NCI-H446 treated with DMSO at 0.1 percent for 48 hours (cell line): Measurements from ENCODE around the gene TXN2.
A peak's percentile ranks its signal among the peaks of the same experiment; 100 is the strongest.
"Not testable (repeated sequence)": the region's sequence is repeated elsewhere in the genome, so short reads cannot be mapped to it uniquely, and the experiment has no call there.

Experiments
- DNase-seq: peaks from one replicate; lab custom pipeline; 2025; lab: John Stamatoyannopoulos, UW

Gene TXN2

GRCh38 chr22:36481393-36482168 lies at the start of gene TXN2:
TXN2 (minus strand) TSS chr22:36481640; CDS start chr22:36480837, 803 bp downstream.
- DNase-seq = peak; percentile 93

GRCh38 chr22:36528795-36529751 lies 47.6 kb upstream of the TXN2 start, which contains the start of gene EIF3D:
EIF3D (minus strand) TSS chr22:36529166; CDS start chr22:36526121, 3,045 bp downstream.
- peak; percentile 99 for DNase-seq

GRCh38 chr22:36528341-36528740 lies 46.9 kb upstream of the TXN2 start:
- DNase-seq = no peak

GRCh38 chr22:36522662-36523061 lies 41.2 kb upstream of the TXN2 start:
- no peak for DNase-seq

GRCh38 chr22:36520423-36520822 lies 39.0 kb upstream of the TXN2 start:
- DNase-seq = no peak

GRCh38 chr22:36519906-36520305 lies 38.5 kb upstream of the TXN2 start:
- DNase-seq = not testable (repeated sequence)

GRCh38 chr22:36514766-36515165 lies 33.3 kb upstream of the TXN2 start:
- no peak for DNase-seq

- no peak for DNase-seq
Observed at GRCh38 chr22:36512991-36513390, 31.6 kb upstream of the TXN2 start.

GRCh38 chr22:36512333-36512732 lies 30.9 kb upstream of the TXN2 start:
- DNase-seq = no peak

GRCh38 chr22:36510966-36511881 lies 29.8 kb upstream of the TXN2 start:
- DNase-seq = no peak

GRCh38 chr22:36510384-36510783 lies 28.9 kb upstream of the TXN2 start:
- DNase-seq = no peak

GRCh38 chr22:36507518-36508010 lies 26.1 kb upstream of the TXN2 start:
- DNase-seq = no peak

- peak; percentile 60 for DNase-seq
Observed at GRCh38 chr22:36506637-36507517, 25.4 kb upstream of the TXN2 start, which contains the start of gene FOXRED2. FOXRED2 (minus strand) TSS chr22:36507040; CDS start chr22:36506422, 618 bp downstream.

GRCh38 chr22:36505998-36506635 lies 24.7 kb upstream of the TXN2 start:
- DNase-seq = no peak

- no peak for DNase-seq
Observed at GRCh38 chr22:36497910-36498665, 16.6 kb upstream of the TXN2 start.

GRCh38 chr22:36493690-36494110 lies 12.3 kb upstream of the TXN2 start:
- no peak for DNase-seq

- DNase-seq = no peak
Observed at GRCh38 chr22:36492109-36492508, 10.7 kb upstream of the TXN2 start.

- no peak for DNase-seq
Observed at GRCh38 chr22:36491155-36491554, 9.7 kb upstream of the TXN2 start.
